ENCODE data around the gene OR6Q1. TPM values are rescaled to one million over a fixed set of nuclear protein-coding genes. Genes with fewer than 3 reads are reported as not detected.
"Not testable (repeated sequence)": the region's sequence is repeated elsewhere in the genome, so short reads cannot be mapped to it uniquely, and the experiment has no call there.

OR6Q1 gene
- total and polyA plus RNA-seq, 2 of the 4 experiments (the other 2 are of a cell fraction): not detected

GRCh38 chr11:57983191-57983590, 47.6 kb upstream of the OR6Q1 start:
- no peaks in the 10 kb centered on the region for H3K9me3 ChIP-seq (ENCODE audit: control insufficient read depth, insufficient read depth, low read length)
- H3K56ac ChIP-seq (ENCODE audit: extremely low read depth, insufficient read depth, low read length): no peak overlapping the region
- H3K23ac ChIP-seq (ENCODE audit: low read depth, low read length): no peak overlapping the region
- no peak overlapping the region for H2BK20ac ChIP-seq (ENCODE audit: low read depth, low read length)
- no peak overlapping the region for H2AK9ac ChIP-seq (replicated peaks; ENCODE audit: low read depth, low read length, poor library complexity)
- no peak overlapping the region for H3K4ac ChIP-seq (ENCODE audit: low read depth, low read length)
- no peaks in the 10 kb centered on the region for H4K20me1 ChIP-seq (ENCODE audit: insufficient read depth, low read length)
- H2AFZ ChIP-seq (replicated peaks; ENCODE audit: low read length, poor library complexity): no peak overlapping the region
- no peak overlapping the region for H3K27ac ChIP-seq (ENCODE audit: insufficient read depth, low read length)
- H4K5ac ChIP-seq (ENCODE audit: low read depth, low read length): no peak overlapping the region
- no peaks in the 10 kb centered on the region for H3K9me1 ChIP-seq (ENCODE audit: insufficient read depth, low read length)
- H3K18ac ChIP-seq (ENCODE audit: low read depth, low read length): no peak overlapping the region
- no peak overlapping the region for H3K14ac ChIP-seq (replicated peaks; ENCODE audit: low read depth, low read length)
- H3K4me2 ChIP-seq (ENCODE audit: low read depth, low read length): no peak overlapping the region
- TF ChIP-seq MAFK (IDR thresholded peaks at IDR 0.05; ENCODE audit: low read depth, low read length): no peak
- no peak for TF ChIP-seq FOS (IDR thresholded peaks at IDR 0.05; ENCODE audit: low read depth, low read length)
- TF ChIP-seq POLR2A (IDR thresholded peaks at IDR 0.05; ENCODE audit: low read depth, low read length): no peak
- no peak for TF ChIP-seq RCOR1 (IDR thresholded peaks at IDR 0.05; ENCODE audit: insufficient replicate concordance, low read length)
- in situ Hi-C loops (cut with MboI; ENCODE audit: low sequenced_read_pairs) (no loop called here), dilution Hi-C loops (cut with HindIII; ENCODE audit: low sequenced_read_pairs, unreplicated experiment) (no loop called here), intact Hi-C loops (cut with micrococcal nuclease) (no loop called here)
- H3K36me3 ChIP-seq (ENCODE audit: control insufficient read depth, insufficient read depth, low read length): no peaks in the 10 kb centered on the region
- ChIA-PET POLR2A (ENCODE audit: unreplicated experiment) (no interaction called here), CTCF (interaction anchor here (0.7 kb wide), 1 partner anchor 9 kb away, joined by 3 read pairs; no protein-coding TSS in a partner anchor)
- no peak overlapping the region for H3K9ac ChIP-seq (ENCODE audit: low read depth, low read length)
- no peak for ATAC-seq (ENCODE audit: low read depth)
- no peak overlapping the region for H2BK120ac ChIP-seq (ENCODE audit: low read depth, low read length)
- H2BK5ac ChIP-seq (ENCODE audit: low read depth, low read length, poor library complexity, severe bottlenecking): no peak overlapping the region
- no peak overlapping the region for H4K91ac ChIP-seq (ENCODE audit: insufficient read depth, low read depth, low read length)
- WGBS, 2 experiments (ENCODE audit: extremely low coverage in 2 of 2, insufficient read length in 1 of 2): no CpG with 5 or more reads among the region's 3 CpGs
- H3K4me3 ChIP-seq (ENCODE audit: insufficient read depth, low read depth, low read length): no peak overlapping the region
- peaks cover 2% of the 10 kb centered on the region; the same call in 1 of the 2 replicates for H3K4me1 ChIP-seq (ENCODE audit: control insufficient read depth, insufficient read depth, low read length)
- DNase-seq: no peak
- H4K8ac ChIP-seq (ENCODE audit: low read depth in 2 of 2, low read length in 2 of 2): no peak overlapping the region
- H2BK15ac ChIP-seq (ENCODE audit: low read depth, low read length): no peak overlapping the region
- H3K27me3 ChIP-seq (ENCODE audit: control insufficient read depth, insufficient read depth, low read length): no peaks in the 10 kb centered on the region
- H2AK5ac ChIP-seq (ENCODE audit: low read depth, low read length): no peak overlapping the region
- no TSS peak for BruUV-seq (replicated peaks)
- no peaks in the 10 kb centered on the region for H3K79me1 ChIP-seq (ENCODE audit: low read depth in 1 of 2, low read length in 2 of 2)

DNA sequence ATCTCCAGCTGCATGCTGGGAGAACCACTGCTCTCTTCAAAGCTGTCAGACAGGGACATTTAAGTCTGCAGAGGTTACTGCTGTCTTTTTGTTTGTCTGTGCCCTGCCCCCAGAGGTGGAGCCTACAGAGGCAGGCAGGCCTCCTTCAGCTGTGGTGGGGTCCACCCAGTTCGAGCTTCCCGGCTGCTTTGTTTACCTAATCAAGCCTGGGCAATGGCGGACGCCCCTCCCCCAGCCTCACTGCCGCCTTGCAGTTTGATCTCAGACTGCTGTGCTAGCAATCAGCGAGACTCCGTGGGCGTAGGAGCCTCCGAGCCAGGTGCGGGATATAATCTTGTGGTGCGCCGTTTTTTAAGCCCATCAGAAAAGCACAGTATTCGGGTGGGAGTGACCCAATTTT, 31.2 kb upstream of the OR6Q1 start:
- H3K27me3 ChIP-seq (ENCODE audit: control insufficient read depth, insufficient read depth, low read length); H3K4ac ChIP-seq (ENCODE audit: low read depth, low read length); H3K14ac ChIP-seq (replicated peaks; ENCODE audit: low read depth, low read length); H3K4me2 ChIP-seq (ENCODE audit: low read depth, low read length); H3K23ac ChIP-seq (ENCODE audit: low read depth, low read length); DNase-seq; H3K9me1 ChIP-seq (ENCODE audit: insufficient read depth, low read length); H4K20me1 ChIP-seq (ENCODE audit: insufficient read depth, low read length); H3K9ac ChIP-seq (ENCODE audit: low read depth, low read length); BruUV-seq (replicated peaks); in situ Hi-C loops (cut with MboI; ENCODE audit: low sequenced_read_pairs); H3K9me3 ChIP-seq (ENCODE audit: control insufficient read depth, insufficient read depth, low read length); H4K5ac ChIP-seq (ENCODE audit: low read depth, low read length); H2AK5ac ChIP-seq (ENCODE audit: low read depth, low read length); H3K18ac ChIP-seq (ENCODE audit: low read depth, low read length); H2AFZ ChIP-seq (replicated peaks; ENCODE audit: low read length, poor library complexity); ATAC-seq (ENCODE audit: low read depth); H2BK5ac ChIP-seq (ENCODE audit: low read depth, low read length, poor library complexity, severe bottlenecking); H3K56ac ChIP-seq (ENCODE audit: extremely low read depth, insufficient read depth, low read length); H4K8ac ChIP-seq (ENCODE audit: low read depth in 2 of 2, low read length in 2 of 2); H3K4me3 ChIP-seq (ENCODE audit: insufficient read depth, low read depth, low read length); CTCF ChIA-PET; H2AK9ac ChIP-seq (replicated peaks; ENCODE audit: low read depth, low read length, poor library complexity); POLR2A ChIA-PET (ENCODE audit: unreplicated experiment); H3K36me3 ChIP-seq (ENCODE audit: control insufficient read depth, insufficient read depth, low read length); H2BK20ac ChIP-seq (ENCODE audit: low read depth, low read length); H3K27ac ChIP-seq (ENCODE audit: insufficient read depth, low read length); H2BK15ac ChIP-seq (ENCODE audit: low read depth, low read length); H3K79me1 ChIP-seq (ENCODE audit: low read depth in 1 of 2, low read length in 2 of 2); dilution Hi-C loops (cut with HindIII; ENCODE audit: low sequenced_read_pairs, unreplicated experiment); H3K4me1 ChIP-seq (ENCODE audit: control insufficient read depth, insufficient read depth, low read length); intact Hi-C loops (cut with micrococcal nuclease); H2BK120ac ChIP-seq (ENCODE audit: low read depth, low read length); H4K91ac ChIP-seq (ENCODE audit: insufficient read depth, low read depth, low read length): not testable (repeated sequence)
- WGBS, 2 experiments (ENCODE audit: extremely low coverage in 2 of 2, insufficient read length in 1 of 2): no CpG with 5 or more reads among the region's 13 CpGs
